ENCODE results near the gene C19orf53.
A peak's percentile ranks its signal among the peaks of the same experiment; 100 is the strongest.

Gene C19orf53

GRCh38 chr19:13794757-13795589 lies 20.7 kb downstream of the C19orf53 start, which contains the start of gene ZSWIM4:
TSS of gene ZSWIM4 (plus strand) at chr19:13795443. CDS start at chr19:13795649, 206 bp downstream.
- Histone ChIP-seq H3K4me1 (peaks cover 8% of the 10 kb centered on the region), H3K36me3 (ENCODE audit: control insufficient read depth, insufficient read depth, low read length) (no peaks in the 10 kb centered on the region), H3K4me2 (ENCODE audit: low read length) (peak within 1 kb of the TSS; percentile 98), H3K27ac (peak within 1 kb of the TSS; percentile 89), H3K4me3 (ENCODE audit: low read depth, low read length) (peak within 1 kb of the TSS; percentile 98), H3K27me3 (ENCODE audit: control insufficient read depth, insufficient read depth, low read length) (no peaks in the 10 kb centered on the region), H3K9me3 (ENCODE audit: control insufficient read depth, low read length) (no peaks in the 10 kb centered on the region), H3K9ac (peak within 1 kb of the TSS; percentile 24), H3K79me2 (no peaks in the 10 kb centered on the region), H2AFZ (peak within 1 kb of the TSS; percentile 78)
- no peak for TF ChIP-seq CTCF (IDR thresholded peaks at IDR 0.05)

GRCh38 chr19:13795595-13796300 lies 21.5 kb downstream of the C19orf53 start:
- no peak for TF ChIP-seq CTCF (IDR thresholded peaks at IDR 0.05)
- H3K27ac ChIP-seq: peak overlapping the region; percentile 63
- peaks cover 8% of the 10 kb centered on the region for H3K4me1 ChIP-seq
- H3K4me2 ChIP-seq (ENCODE audit: low read length): peak overlapping the region; percentile 62
- H3K4me3 ChIP-seq (ENCODE audit: low read depth, low read length): peak overlapping the region; percentile 72
- H3K79me2 ChIP-seq: no peaks in the 10 kb centered on the region
- H2AFZ ChIP-seq: peak overlapping the region; percentile 75
- no peak overlapping the region for H3K9ac ChIP-seq
- H3K36me3 ChIP-seq (ENCODE audit: control insufficient read depth, insufficient read depth, low read length): no peaks in the 10 kb centered on the region
- H3K27me3 ChIP-seq (ENCODE audit: control insufficient read depth, insufficient read depth, low read length): no peaks in the 10 kb centered on the region
- no peaks in the 10 kb centered on the region for H3K9me3 ChIP-seq (ENCODE audit: control insufficient read depth, low read length)

DNA sequence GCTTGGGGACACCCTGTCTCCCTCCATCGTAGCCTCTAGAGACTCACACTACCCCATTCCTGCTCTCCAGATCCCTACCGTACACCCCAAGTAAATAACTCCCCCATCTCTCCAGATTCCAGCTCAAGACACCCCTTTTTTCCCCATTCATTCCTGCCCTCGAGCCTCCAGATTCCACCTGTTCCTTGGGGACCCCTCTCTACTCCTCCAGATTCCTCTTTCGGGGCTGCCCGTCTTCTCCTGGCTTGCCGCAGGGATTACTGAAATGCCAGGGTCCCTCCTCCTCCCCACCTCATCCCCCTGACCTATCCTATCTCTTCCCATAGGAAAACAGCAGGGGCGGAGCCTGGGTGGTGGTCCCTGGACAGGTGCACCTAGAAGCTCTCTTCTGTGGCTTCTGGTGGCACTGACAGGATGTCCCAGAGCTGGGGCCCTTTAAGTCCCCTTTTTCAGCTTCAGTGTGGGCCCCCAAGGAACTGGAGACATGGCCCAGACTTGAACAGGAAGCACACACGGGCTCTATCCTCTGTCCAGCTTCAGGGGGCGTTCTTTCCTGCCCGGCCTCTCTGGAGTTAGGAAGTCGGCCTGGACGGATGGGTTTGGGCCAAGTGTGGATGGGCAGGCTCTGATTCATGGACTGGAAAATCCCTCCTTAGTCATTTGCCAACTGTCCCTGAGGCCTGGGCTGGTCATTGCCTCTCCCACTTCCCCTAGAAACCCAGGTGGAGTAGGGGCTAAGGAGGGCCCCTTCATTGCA lies 22.2 kb downstream of the C19orf53 start:
- peaks cover 8% of the 10 kb centered on the region for H3K4me1 ChIP-seq
- no peaks in the 10 kb centered on the region for H3K36me3 ChIP-seq (ENCODE audit: control insufficient read depth, insufficient read depth, low read length)
- no peak overlapping the region for H3K9ac ChIP-seq
- peak overlapping the region; percentile 62 for H3K4me2 ChIP-seq (ENCODE audit: low read length)
- H2AFZ ChIP-seq: no peak overlapping the region
- no peaks in the 10 kb centered on the region for H3K9me3 ChIP-seq (ENCODE audit: control insufficient read depth, low read length)
- no peak for TF ChIP-seq CTCF (IDR thresholded peaks at IDR 0.05)
- peak overlapping the region; percentile 34 for H3K27ac ChIP-seq
- no peaks in the 10 kb centered on the region for H3K27me3 ChIP-seq (ENCODE audit: control insufficient read depth, insufficient read depth, low read length)
- no peaks in the 10 kb centered on the region for H3K79me2 ChIP-seq
- peak overlapping the region; percentile 72 for H3K4me3 ChIP-seq (ENCODE audit: low read depth, low read length)

DNA sequence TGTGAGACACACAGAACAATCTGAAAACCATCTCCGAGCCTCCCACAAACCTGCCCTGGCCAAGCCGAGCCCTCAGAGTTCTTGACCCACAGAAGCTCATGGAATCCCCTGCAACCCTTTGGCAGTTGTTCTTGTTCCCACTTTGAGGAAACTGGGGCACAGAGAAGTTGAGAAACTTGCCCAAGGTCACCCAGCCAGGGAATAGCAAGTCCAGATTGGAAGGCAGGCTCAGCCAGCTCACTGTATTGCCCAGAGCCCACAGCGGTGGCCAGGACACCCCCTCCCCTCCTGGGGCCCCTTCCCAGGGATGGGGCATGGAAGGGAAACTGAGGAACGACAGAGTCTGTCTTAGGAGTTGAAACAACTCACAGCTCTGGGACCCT lies 22.8 kb downstream of the C19orf53 start:
- Histone ChIP-seq H3K4me2 (ENCODE audit: low read length) (peak overlapping the region; percentile 62), H3K4me1 (peaks cover 8% of the 10 kb centered on the region), H3K27ac (peak overlapping the region; percentile 34), H2AFZ (no peak overlapping the region), H3K27me3 (ENCODE audit: control insufficient read depth, insufficient read depth, low read length) (no peaks in the 10 kb centered on the region), H3K4me3 (ENCODE audit: low read depth, low read length) (no peak overlapping the region), H3K36me3 (ENCODE audit: control insufficient read depth, insufficient read depth, low read length) (no peaks in the 10 kb centered on the region), H3K79me2 (no peaks in the 10 kb centered on the region), H3K9ac (no peak overlapping the region), H3K9me3 (ENCODE audit: control insufficient read depth, low read length) (no peaks in the 10 kb centered on the region)
- TF ChIP-seq CTCF (IDR thresholded peaks at IDR 0.05): no peak

All from parathyroid adenoma (tissue), 2 donors.